Esophagus muscularis mucosa (tissue), 3 donors: ENCODE data around the gene CIRBP.

Experiments
- CTCF ChIP-seq, 3 experiments: fragments of 200-600 bp in 2 of 3; fragments of 450-650 bp in 1 of 3; sonication (generic) in 2 of 3; IDR thresholded peaks; one replicate each; pipeline ENCODE4 v1.5.1; 2017 to 2019; ENCODE audit warnings: antibody characterized with exemption in 3 of 3, mild to moderate bottlenecking in 2 of 3, moderate library complexity in 1 of 3
- POLR2AphosphoS5 ChIP-seq, 2 donors: sonication (generic); formaldehyde crosslinking; IDR thresholded peaks; one replicate each; pipeline ENCODE4 v1.6.1; 2017; ENCODE audit warnings: antibody characterized with exemption in 2 of 2

- TF ChIP-seq CTCF (IDR thresholded peaks at IDR 0.05) (no peak), POLR2AphosphoS5 (IDR thresholded peaks at IDR 0.05) (no peak)
Measured at GRCh38 chr19:1229924-1230782, 39.0 kb upstream of the CIRBP start.
